Measurements from ENCODE around the gene GAB1.
"Not testable (repeated sequence)": the region's sequence is repeated elsewhere in the genome, so short reads cannot be mapped to it uniquely, and the experiment has no call there.

GAB1 gene

GRCh38 chr4:143339497-143339896 is 2.8 kb downstream of the GAB1 start:
- no peak for DNase-seq

DNA sequence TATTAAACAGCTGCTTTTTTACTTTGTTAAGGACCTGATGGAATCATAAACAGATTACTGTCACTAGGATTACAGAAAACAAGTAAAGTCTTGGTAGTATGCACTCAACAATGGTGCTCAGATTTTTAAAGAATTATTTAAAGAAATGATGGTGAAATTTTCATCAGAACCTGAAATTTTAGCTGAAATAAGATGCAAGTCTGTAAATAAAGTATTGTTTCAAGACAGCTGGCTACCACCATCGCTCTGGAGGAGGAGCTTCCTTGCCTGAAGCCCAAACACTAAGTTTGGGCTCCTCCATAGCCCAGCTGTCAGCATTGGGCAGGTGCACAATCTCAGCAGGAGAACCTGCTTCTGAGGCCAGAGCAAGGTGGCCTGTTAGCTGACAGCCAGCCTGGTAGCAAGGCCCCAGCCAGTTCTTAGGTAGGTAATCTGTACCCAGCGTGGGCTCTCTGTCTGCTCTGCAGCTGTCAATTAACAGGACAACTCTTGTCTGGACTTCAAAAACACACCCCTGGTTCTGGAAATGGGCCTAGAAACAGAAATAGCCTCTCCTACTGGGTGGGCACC is 4.6 kb downstream of the GAB1 start:
- DNase-seq, result no peak

DNA sequence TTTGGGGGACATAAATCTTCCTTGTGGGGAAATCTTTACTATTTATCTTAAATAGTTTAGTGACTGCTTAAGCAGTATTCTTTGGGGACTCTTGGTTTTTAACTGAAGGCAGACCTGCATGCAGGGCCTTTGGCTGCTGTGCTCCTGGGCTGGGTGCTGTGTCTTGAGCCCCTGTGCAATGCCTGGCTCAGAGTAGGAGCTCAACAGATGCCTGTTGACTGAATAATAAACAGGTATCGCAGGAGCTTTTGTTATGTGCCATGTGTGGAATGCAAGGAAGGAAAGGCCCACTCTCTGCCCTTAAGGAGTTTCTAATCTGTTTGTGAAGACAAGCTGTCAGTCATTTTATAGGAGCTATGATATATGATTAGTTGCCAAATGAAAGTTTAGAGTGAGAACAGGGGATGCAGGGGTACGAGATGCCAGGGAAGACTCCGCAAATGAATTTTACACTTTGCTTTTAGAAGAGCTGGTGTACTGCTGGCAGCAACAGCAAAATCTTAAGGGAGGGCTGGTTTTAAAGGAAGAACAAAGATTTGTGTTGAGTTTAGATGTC is 6.7 kb downstream of the GAB1 start:
- no peak for DNase-seq

DNA sequence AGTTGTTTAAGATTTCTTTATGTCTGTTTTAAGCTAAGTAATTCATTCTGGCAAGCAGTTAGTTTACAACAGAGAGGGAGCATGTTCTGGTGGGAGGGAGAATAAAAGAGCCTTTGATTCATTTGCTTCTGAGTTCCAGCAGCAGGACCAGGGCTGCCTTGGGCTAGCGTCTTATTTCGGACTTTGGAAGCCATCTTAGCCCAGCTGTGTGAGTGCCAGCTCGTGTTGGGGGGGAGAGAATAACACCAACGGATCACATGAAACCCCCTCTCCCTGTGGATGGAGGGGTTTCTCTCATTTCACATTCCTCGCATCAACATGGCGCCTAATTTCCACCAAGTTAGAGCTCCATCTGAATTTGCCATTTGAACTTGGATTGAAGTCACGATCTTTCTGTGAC is 7.4 kb downstream of the GAB1 start:
- no peak for DNase-seq

GRCh38 chr4:143344774-143345173 is 8.1 kb downstream of the GAB1 start:
- no peak for DNase-seq

GRCh38 chr4:143345356-143345755 is 8.7 kb downstream of the GAB1 start:
- DNase-seq, result no peak

- DNase-seq, result no peak
Observed at GRCh38 chr4:143346206-143346605, 9.5 kb downstream of the GAB1 start.

DNA sequence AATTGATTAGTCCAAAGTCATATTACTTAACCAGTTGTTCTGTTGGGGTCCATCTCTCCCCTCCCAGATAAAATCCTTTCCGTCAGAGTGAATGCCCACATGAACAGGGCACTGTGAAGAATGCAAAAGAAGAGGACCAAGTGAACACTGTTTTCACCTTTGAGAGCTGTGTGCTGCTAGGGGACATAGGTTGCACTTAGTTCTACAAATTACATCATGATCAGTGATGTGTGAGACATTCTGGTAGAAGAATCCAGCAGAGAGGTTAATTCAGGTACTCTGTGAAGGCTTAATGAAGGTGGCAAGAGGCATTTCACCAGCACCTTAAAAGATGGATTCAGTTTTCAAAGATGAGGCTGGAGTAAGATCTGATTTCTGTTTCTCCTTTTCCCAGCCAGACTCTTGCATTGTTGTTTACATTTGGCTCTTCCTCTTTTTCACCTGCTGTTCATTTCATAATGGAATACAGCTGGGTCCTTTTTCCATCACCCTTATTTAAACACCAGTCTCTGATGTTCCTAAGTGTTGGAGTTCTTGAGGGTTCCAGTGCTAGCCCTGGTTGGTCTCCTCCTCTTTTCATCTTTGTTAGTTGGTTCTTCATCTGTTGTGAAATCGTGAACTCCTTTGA is 10.9 kb downstream of the GAB1 start:
- DNase-seq, result no peak

DNA sequence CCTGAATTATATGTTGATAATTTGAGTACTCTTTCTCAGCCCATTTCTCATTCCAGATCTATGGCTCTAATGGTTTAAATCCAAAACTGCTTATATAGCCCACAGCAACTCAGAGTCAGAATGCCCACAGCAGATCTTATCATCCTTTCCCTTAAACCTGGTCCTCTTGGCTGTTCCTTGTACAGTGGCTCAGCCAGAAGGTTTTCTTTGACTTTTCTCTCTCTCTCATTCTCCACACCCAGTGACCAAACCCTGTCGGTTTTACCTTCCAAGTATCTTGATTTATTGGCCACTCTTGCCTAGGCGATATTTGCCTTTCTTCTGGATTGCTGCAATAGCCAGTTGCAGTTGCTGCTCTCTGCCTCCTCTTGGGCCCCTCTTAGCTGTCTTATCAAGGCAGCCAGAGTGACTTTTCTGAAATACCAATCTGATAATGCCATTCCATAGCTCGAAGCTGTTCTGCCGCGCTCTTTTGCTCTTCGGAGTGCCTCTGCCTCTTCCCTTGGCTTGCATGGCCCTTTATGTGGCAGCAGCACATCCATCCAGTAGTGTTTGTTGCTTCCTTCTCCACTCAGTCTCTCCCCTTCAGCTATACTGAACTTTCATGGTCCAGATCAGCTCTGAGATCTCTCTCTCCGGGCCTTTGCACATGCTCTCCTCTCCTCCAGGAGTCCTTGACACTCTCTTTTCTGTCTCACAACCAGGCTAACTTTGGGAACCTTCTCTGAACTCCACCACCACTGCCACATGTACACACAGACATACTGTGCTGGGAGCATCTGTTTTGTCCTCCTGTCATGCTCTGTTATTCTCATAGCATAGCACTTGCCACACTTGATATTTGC is 11.8 kb downstream of the GAB1 start:
- no peak for DNase-seq

DNA sequence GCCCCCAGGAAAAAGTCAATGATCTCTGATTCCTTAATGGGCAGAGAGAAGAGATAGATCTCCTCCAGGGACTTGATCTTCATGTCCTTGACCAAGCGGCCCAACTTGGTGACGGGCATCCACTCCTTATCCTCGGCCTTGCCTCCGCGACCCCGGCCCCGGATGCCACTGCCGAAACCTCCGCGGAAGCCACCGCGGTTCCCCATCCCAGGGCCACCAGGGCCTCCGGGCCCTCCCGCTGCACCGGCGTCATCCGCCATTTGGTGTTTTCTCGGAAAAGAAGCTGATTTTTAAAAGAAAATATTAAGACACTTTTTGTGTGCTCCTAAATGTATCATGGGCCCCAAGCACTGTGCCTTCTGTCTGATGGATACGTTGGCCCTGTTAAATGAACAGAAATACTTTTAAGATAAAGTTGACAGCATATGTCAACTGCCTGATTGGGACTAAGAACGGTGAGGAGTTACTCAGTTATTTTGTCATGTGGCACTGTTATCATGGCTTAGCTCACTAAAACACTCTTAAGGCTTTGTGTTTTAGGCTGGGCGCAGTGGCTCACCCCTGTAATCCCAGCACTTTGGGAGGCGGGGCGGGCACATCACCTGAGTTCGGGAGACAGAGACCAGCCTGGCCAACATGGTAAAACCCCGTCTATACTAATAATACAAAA is 13.3 kb downstream of the GAB1 start:
- not testable (repeated sequence) for DNase-seq

- DNase-seq, result no peak
Observed at GRCh38 chr4:143351149-143351691, 14.5 kb downstream of the GAB1 start.

GRCh38 chr4:143351774-143352451 is 15.2 kb downstream of the GAB1 start:
- peak; percentile 90 for DNase-seq

GRCh38 chr4:143352720-143353119 is 16.0 kb downstream of the GAB1 start:
- no peak for DNase-seq

DNA sequence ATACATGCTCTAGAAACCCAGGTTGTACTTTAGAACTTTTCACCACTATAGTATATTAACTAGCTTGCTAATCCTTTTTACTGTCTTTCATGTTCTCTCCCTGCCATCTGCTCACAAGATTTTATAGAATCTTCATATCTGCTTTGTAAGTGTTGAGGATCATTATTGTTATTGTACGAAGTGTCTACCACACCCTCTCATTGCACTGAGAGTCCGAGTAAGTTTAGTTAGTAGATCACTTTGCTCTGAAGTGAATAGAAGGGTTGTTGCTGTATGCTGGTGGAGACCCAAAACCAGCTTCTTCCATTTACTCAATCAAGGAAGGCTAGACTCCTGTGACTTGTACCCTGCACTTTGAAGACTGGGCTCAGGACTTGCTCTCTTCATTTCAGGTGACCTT is 17.1 kb downstream of the GAB1 start:
- no peak for DNase-seq

DNA sequence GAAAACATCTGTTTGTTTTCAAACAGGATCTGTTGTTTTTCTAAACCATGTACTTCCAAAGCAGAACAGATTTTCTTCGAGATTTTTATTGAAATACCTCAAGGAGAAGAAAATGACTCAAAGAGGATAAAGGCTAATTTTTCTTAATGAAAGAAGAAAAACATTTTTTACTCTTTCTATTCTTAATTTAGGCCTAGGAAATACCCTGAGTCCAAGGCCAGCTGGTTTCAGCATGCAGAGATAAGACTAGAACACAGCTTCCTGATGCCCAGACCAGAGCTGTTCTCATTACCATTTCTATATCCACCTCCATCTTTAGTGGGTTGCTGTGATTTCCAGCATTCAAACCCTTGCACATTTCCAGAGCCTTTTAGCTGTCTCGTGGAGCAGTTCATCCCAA is 18.3 kb downstream of the GAB1 start:
- DNase-seq, result no peak

- DNase-seq, result no peak
Observed at GRCh38 chr4:143355540-143356217, 19.0 kb downstream of the GAB1 start.

GRCh38 chr4:143356493-143356892 is 19.8 kb downstream of the GAB1 start:
- peak; percentile 50 for DNase-seq

- DNase-seq, result no peak
Observed at GRCh38 chr4:143357161-143357845, 20.6 kb downstream of the GAB1 start.

GRCh38 chr4:143358419-143358818 is 21.7 kb downstream of the GAB1 start:
- DNase-seq, result no peak

GRCh38 chr4:143358923-143359643 is 22.4 kb downstream of the GAB1 start:
- no peak for DNase-seq

Measured in NCI-H1105 treated with DMSO at 0.1 percent for 48 hours (cell line).